NCI-H2227 treated with DMSO at 0.1 percent for 48 hours (cell line): Measurements from ENCODE around the gene DENND1A.
"Not testable (repeated sequence)": the region's sequence is repeated elsewhere in the genome, so short reads cannot be mapped to it uniquely, and the experiment has no call there.

Experiments used
- DNase-seq: peaks from one replicate; lab custom pipeline; 2025; lab: John Stamatoyannopoulos, UW

DENND1A gene

GRCh38 chr9:123815856-123816255, 114.1 kb downstream of the DENND1A start:
- not testable (repeated sequence) for DNase-seq

- no peak for DNase-seq
These were observed 115.4 kb downstream of the DENND1A start for GRCh38 chr9:123814496-123814895.

- DNase-seq: no peak
These were observed 116.9 kb downstream of the DENND1A start for GRCh38 chr9:123812984-123813383.

GRCh38 chr9:123807251-123807650, 122.7 kb downstream of the DENND1A start:
- no peak for DNase-seq

- no peak for DNase-seq
These were observed 123.1 kb downstream of the DENND1A start for GRCh38 chr9:123806829-123807228.

- DNase-seq: no peak
These were observed 131.7 kb downstream of the DENND1A start for GRCh38 chr9:123798195-123798594.

- DNase-seq: no peak
These were observed 133.1 kb downstream of the DENND1A start for GRCh38 chr9:123796618-123797484.

- DNase-seq: no peak
These were observed 133.8 kb downstream of the DENND1A start for GRCh38 chr9:123796094-123796493.

GRCh38 chr9:123795336-123795735, 134.6 kb downstream of the DENND1A start:
- no peak for DNase-seq

- no peak for DNase-seq
These were observed 137.4 kb downstream of the DENND1A start for GRCh38 chr9:123792501-123792900.

GRCh38 chr9:123789554-123790292, 140.2 kb downstream of the DENND1A start:
- DNase-seq: no peak

- DNase-seq: no peak
These were observed 142.5 kb downstream of the DENND1A start for GRCh38 chr9:123787416-123787815.

GRCh38 chr9:123784518-123784917, 145.4 kb downstream of the DENND1A start:
- no peak for DNase-seq

GRCh38 chr9:123778232-123778902, 151.6 kb downstream of the DENND1A start:
- DNase-seq: no peak

GRCh38 chr9:123776708-123777537, 153.0 kb downstream of the DENND1A start:
- no peak for DNase-seq

GRCh38 chr9:123775289-123776284, 154.3 kb downstream of the DENND1A start:
- DNase-seq: no peak

GRCh38 chr9:123773783-123774182, 156.1 kb downstream of the DENND1A start:
- no peak for DNase-seq

- DNase-seq: no peak
These were observed 157.0 kb downstream of the DENND1A start for GRCh38 chr9:123772967-123773366.

GRCh38 chr9:123772374-123772773, 157.6 kb downstream of the DENND1A start:
- DNase-seq: no peak

GRCh38 chr9:123771690-123772089, 158.2 kb downstream of the DENND1A start:
- DNase-seq: no peak
